ENCODE measurements around the gene CCM2L. TPM values are rescaled to one million over a fixed set of nuclear protein-coding genes. Genes with fewer than 3 reads are reported as not detected.
A peak's percentile ranks its signal among the peaks of the same experiment; 100 is the strongest.

CCM2L gene
- total RNA-seq, 1 experiment from 2014 or later = 0.32 TPM

GRCh38 chr20:32045999-32046398 lies 35.8 kb downstream of the CCM2L start:
- H3K4me3 Mint-ChIP-seq (ENCODE audit: unreplicated experiment) = no peak overlapping the region
- Histone ChIP-seq H3K27me3 (replicated peaks; ENCODE audit: control insufficient read depth, insufficient read depth, low read length) (0 out of 2 replicates have a peak, but pooled peaks cover 2% of the 10 kb centered on the region), H3K36me3 (ENCODE audit: control insufficient read depth, insufficient read depth, low read length) (no peaks in the 10 kb centered on the region), H3K9me3 (peaks cover 10% of the 10 kb centered on the region; the same call in 1 of the 2 replicates), H3K4me1 (no peaks in the 10 kb centered on the region), H3K4me3 (ENCODE audit: low read depth, low read length) (no peak overlapping the region)
- TF ChIP-seq CTCF (IDR thresholded peaks at IDR 0.05; ENCODE audit: insufficient read depth in 1 of 2, low read depth in 1 of 2, low read length in 1 of 2, severe bottlenecking in 1 of 2, unreplicated experiment in 1 of 2) = no peak
- DNase-seq = peak in 1 of 2 experiments; percentile 31
- no TSS peak for BruUV-seq (replicated peaks)
- no peaks in the 10 kb centered on the region for H3K9me3 Mint-ChIP-seq (ENCODE audit: unreplicated experiment)
- H3K27me3 Mint-ChIP-seq (ENCODE audit: insufficient read depth, unreplicated experiment) = peaks cover 42% of the 10 kb centered on the region
- no peaks in the 10 kb centered on the region for H3K4me1 Mint-ChIP-seq (ENCODE audit: low read depth, unreplicated experiment)
- ChIA-PET CTCF (no interaction called here), POLR2A (interaction anchor here (0.6 kb wide), 1 partner anchor 158 kb away, joined by 5 read pairs; no protein-coding TSS in a partner anchor)
- H3K27ac Mint-ChIP-seq (ENCODE audit: unreplicated experiment) = no peak overlapping the region
- H3K36me3 Mint-ChIP-seq (ENCODE audit: insufficient read depth, unreplicated experiment) = no peaks in the 10 kb centered on the region
- intact Hi-C loops (cut with micrococcal nuclease; ENCODE audit: unreplicated experiment) = no loop called here

DNA sequence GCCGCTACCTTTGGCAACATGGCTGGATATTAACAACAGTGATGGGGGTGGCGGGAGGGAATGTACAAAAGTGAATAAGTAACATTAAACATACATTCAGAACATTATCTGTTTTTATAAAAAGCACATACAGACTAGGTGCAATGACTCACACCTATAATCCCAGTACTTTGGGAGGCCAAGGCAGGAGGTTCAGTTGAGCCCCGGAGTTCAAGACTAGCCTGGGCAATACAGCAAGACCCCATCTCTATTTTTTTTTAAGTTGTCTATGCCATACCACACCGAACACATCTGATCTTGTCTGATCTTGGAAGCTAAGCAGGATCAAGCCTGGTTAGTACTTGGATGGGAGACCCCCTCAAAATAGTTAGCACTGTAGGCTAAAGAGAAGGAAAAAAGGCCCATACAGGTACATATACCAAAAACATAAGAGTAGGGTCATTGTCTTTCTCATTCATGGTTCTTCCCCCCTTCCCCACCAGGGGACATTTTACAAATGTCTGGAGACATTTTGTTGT lies 40.1 kb downstream of the CCM2L start:
- Histone ChIP-seq H3K9me3 (0 out of 2 replicates have a peak, but pooled peaks cover 10% of the 10 kb centered on the region), H3K4me1 (no peaks in the 10 kb centered on the region), H3K36me3 (ENCODE audit: control insufficient read depth, insufficient read depth, low read length) (no peaks in the 10 kb centered on the region), H3K27me3 (replicated peaks; ENCODE audit: control insufficient read depth, insufficient read depth, low read length) (peaks cover 7% of the 10 kb centered on the region), H3K4me3 (ENCODE audit: low read depth, low read length) (no peak overlapping the region)
- Mint-ChIP-seq H3K4me1 (ENCODE audit: low read depth, unreplicated experiment) (no peaks in the 10 kb centered on the region), H3K27me3 (ENCODE audit: insufficient read depth, unreplicated experiment) (peaks cover 46% of the 10 kb centered on the region), H3K36me3 (ENCODE audit: insufficient read depth, unreplicated experiment) (no peaks in the 10 kb centered on the region), H3K27ac (ENCODE audit: unreplicated experiment) (no peak overlapping the region), H3K4me3 (ENCODE audit: unreplicated experiment) (no peak overlapping the region), H3K9me3 (ENCODE audit: unreplicated experiment) (no peaks in the 10 kb centered on the region)
- DNase-seq = peak in 1 of 2 experiments; percentile 27
- POLR2A ChIA-PET = no interaction called here
- TF ChIP-seq CTCF (IDR thresholded peaks at IDR 0.05; ENCODE audit: insufficient read depth in 1 of 2, low read depth in 1 of 2, low read length in 1 of 2, severe bottlenecking in 1 of 2, unreplicated experiment in 1 of 2) = no peak
- intact Hi-C loops (cut with micrococcal nuclease; ENCODE audit: unreplicated experiment) = no loop called here
- CTCF ChIA-PET = no interaction called here
- no TSS peak for BruUV-seq (replicated peaks)

- Histone ChIP-seq H3K27me3 (replicated peaks; ENCODE audit: control insufficient read depth, insufficient read depth, low read length) (peaks cover 7% of the 10 kb centered on the region), H3K9me3 (0 out of 2 replicates have a peak, but pooled peaks cover 10% of the 10 kb centered on the region), H3K4me1 (no peaks in the 10 kb centered on the region), H3K4me3 (ENCODE audit: low read depth, low read length) (no peak overlapping the region), H3K36me3 (ENCODE audit: control insufficient read depth, insufficient read depth, low read length) (no peaks in the 10 kb centered on the region)
- DNase-seq = peak in 1 of 2 experiments; percentile 43
- no peaks in the 10 kb centered on the region for H3K36me3 Mint-ChIP-seq (ENCODE audit: insufficient read depth, unreplicated experiment)
- no peaks in the 10 kb centered on the region for H3K9me3 Mint-ChIP-seq (ENCODE audit: unreplicated experiment)
- intact Hi-C loops (cut with micrococcal nuclease; ENCODE audit: unreplicated experiment) = no loop called here
- no peak overlapping the region for H3K27ac Mint-ChIP-seq (ENCODE audit: unreplicated experiment)
- no peak overlapping the region for H3K4me3 Mint-ChIP-seq (ENCODE audit: unreplicated experiment)
- CTCF ChIA-PET = no interaction called here
- no peak for TF ChIP-seq CTCF (IDR thresholded peaks at IDR 0.05; ENCODE audit: insufficient read depth in 1 of 2, low read depth in 1 of 2, low read length in 1 of 2, severe bottlenecking in 1 of 2, unreplicated experiment in 1 of 2)
- BruUV-seq (replicated peaks) = no TSS peak
- POLR2A ChIA-PET = no interaction called here
- H3K4me1 Mint-ChIP-seq (ENCODE audit: low read depth, unreplicated experiment) = no peaks in the 10 kb centered on the region
- H3K27me3 Mint-ChIP-seq (ENCODE audit: insufficient read depth, unreplicated experiment) = peaks cover 42% of the 10 kb centered on the region
Measured at GRCh38 chr20:32050851-32051556, 40.8 kb downstream of the CCM2L start.

All from Caco-2 (cell line).